HEK293 (cell line): ENCODE data around the gene EIF2B2.

Experiments used
- CTCF ChIA-PET: fragments of 350-600 bp; formaldehyde crosslinking; extraction: SDS; loops from one replicate; lab custom pipeline; 2021; ENCODE audit warnings: antibody characterized with exemption; lab: Yijun Ruan, JAX
- POLR2A ChIA-PET: fragments of 300-600 bp; formaldehyde crosslinking; extraction: SDS; loops from one replicate; lab custom pipeline; 2020; ENCODE audit warnings: antibody characterized with exemption, inconsistent platforms; lab: Yijun Ruan, JAX
- H3K27ac ChIP-seq: fragments of 200-500 bp; sonication (Bioruptor generic); 2 replicates; pipeline ENCODE4 v1.5.1; 2014; ENCODE audit warnings: low read depth, low read length, control low read depth, inconsistent platforms; ENCODE audit errors: extremely low read depth
- H3K36me3 ChIP-seq, 2 experiments: fragments of 200-500 bp in 1 of 2; sonication (Bioruptor generic) in 1 of 2; 1 replicate in 1 of 2; 2 replicates in 1 of 2; pipeline ENCODE4 v1.5.1; 2014 to 2017; ENCODE audit warnings: inconsistent platforms in 2 of 2, low read length in 2 of 2; ENCODE audit not compliant: control insufficient read depth in 2 of 2, insufficient read depth in 1 of 2
- H3K4me1 ChIP-seq: fragments of 200-500 bp; sonication (Bioruptor generic); 2 replicates; pipeline ENCODE4 v1.5.1; 2014; ENCODE audit warnings: mild to moderate bottlenecking, low read length, inconsistent platforms; ENCODE audit not compliant: control insufficient read depth, insufficient read depth
- H3K4me3 ChIP-seq: 2 replicates; pipeline ENCODE4 v1.5.1; 2011; ENCODE audit warnings: low read depth, mild to moderate bottlenecking, control low read depth, low read length, moderate library complexity
- H3K9me3 ChIP-seq: fragments of 200-500 bp; sonication (Bioruptor generic); 2 replicates; pipeline ENCODE4 v1.5.1; 2014; ENCODE audit warnings: low read depth, low read length, inconsistent platforms; ENCODE audit not compliant: control insufficient read depth, insufficient read depth
- FEZF1 ChIP-seq: fragments of 450-650 bp; formaldehyde crosslinking; IDR thresholded peaks from 2 replicates; pipeline ENCODE4 v1.5.1; 2016; ENCODE audit warnings: missing biosample characterization, missing genetic modification characterization
- HOXC10 ChIP-seq: sonication (generic); formaldehyde crosslinking; IDR thresholded peaks from 2 replicates; pipeline ENCODE4 v1.8.1; 2023; ENCODE audit warnings: mild to moderate bottlenecking, missing genetic modification reagents
- OSR2 ChIP-seq: fragments of 450-650 bp; formaldehyde crosslinking; IDR thresholded peaks from 2 replicates; pipeline ENCODE4 v1.5.1; 2016; ENCODE audit warnings: missing biosample characterization, missing genetic modification characterization
- OVOL3 ChIP-seq: fragments of 450-650 bp; formaldehyde crosslinking; IDR thresholded peaks from 2 replicates; pipeline ENCODE4 v1.5.1; 2016; ENCODE audit warnings: missing biosample characterization, missing genetic modification characterization
- SCRT1 ChIP-seq: fragments of 450-650 bp; formaldehyde crosslinking; IDR thresholded peaks from 2 replicates; pipeline ENCODE4 v1.5.1; 2016; ENCODE audit warnings: missing biosample characterization, missing genetic modification characterization, borderline replicate concordance
- ZBTB21 ChIP-seq: fragments of 450-650 bp; formaldehyde crosslinking; IDR thresholded peaks from 2 replicates; pipeline ENCODE4 v1.5.1; 2017; ENCODE audit warnings: missing biosample characterization, missing genetic modification characterization
- ZNF121 ChIP-seq: fragments of 450-650 bp; formaldehyde crosslinking; IDR thresholded peaks from 2 replicates; pipeline ENCODE4 v1.5.1; 2016; ENCODE audit warnings: missing biosample characterization, missing genetic modification characterization
- ZNF184 ChIP-seq: fragments of 450-650 bp; IDR thresholded peaks from 2 replicates; pipeline ENCODE4 v1.5.1; 2018; ENCODE audit warnings: missing biosample characterization, mild to moderate bottlenecking, missing genetic modification characterization
- ZNF248 ChIP-seq: fragments of 450-650 bp; formaldehyde crosslinking; IDR thresholded peaks from 2 replicates; pipeline ENCODE4 v1.5.1; 2017; ENCODE audit warnings: missing biosample characterization, missing genetic modification characterization
- ZNF37A ChIP-seq: fragments of 450-650 bp; IDR thresholded peaks from 2 replicates; pipeline ENCODE4 v1.5.1; 2018; ENCODE audit warnings: missing biosample characterization, missing genetic modification characterization
- ZNF610 ChIP-seq: fragments of 450-650 bp; formaldehyde crosslinking; IDR thresholded peaks from 2 replicates; pipeline ENCODE4 v1.5.1; 2016; ENCODE audit warnings: missing biosample characterization, missing genetic modification characterization, borderline replicate concordance
- ZNF621 ChIP-seq: fragments of 450-650 bp; formaldehyde crosslinking; IDR thresholded peaks from 2 replicates; pipeline ENCODE4 v1.5.1; 2017; ENCODE audit warnings: missing biosample characterization, missing genetic modification characterization
- TF ChIP-seq, protein P1 (sequence below): fragments of 450-650 bp; formaldehyde crosslinking; IDR thresholded peaks from 2 replicates; pipeline ENCODE4 v1.5.1; 2016; ENCODE audit warnings: missing biosample characterization, missing genetic modification characterization
- TF ChIP-seq, protein P2 (sequence below): fragments of 450-650 bp; formaldehyde crosslinking; IDR thresholded peaks from 2 replicates; pipeline ENCODE4 v1.5.1; 2017; ENCODE audit warnings: missing biosample characterization, missing genetic modification characterization
- TF ChIP-seq, protein P3 (sequence below): fragments of 450-650 bp; IDR thresholded peaks from 2 replicates; pipeline ENCODE4 v1.5.1; 2018; ENCODE audit warnings: missing biosample characterization, mild to moderate bottlenecking, missing genetic modification characterization

Gene EIF2B2

DNA sequence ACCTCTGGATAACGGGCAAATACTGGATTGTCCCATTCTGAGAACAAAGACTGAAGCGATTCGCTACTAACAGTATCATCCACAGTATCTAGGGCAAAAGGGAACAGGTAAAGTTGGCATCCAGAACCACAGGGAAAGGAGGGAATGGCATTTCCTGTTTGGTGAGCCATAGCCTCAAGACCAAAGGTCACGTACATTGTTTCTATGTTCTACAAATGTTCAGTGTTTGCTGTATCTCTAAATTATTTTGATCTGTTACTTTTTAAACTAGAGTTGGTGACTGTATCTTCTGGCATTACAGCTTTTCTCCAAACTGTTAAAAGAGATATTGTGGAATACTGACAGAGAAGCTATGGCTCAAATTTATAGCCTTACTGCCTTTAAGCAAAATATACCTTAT, 38.9 kb downstream of the EIF2B2 start (continued):
- TF ChIP-seq, protein P1, sequence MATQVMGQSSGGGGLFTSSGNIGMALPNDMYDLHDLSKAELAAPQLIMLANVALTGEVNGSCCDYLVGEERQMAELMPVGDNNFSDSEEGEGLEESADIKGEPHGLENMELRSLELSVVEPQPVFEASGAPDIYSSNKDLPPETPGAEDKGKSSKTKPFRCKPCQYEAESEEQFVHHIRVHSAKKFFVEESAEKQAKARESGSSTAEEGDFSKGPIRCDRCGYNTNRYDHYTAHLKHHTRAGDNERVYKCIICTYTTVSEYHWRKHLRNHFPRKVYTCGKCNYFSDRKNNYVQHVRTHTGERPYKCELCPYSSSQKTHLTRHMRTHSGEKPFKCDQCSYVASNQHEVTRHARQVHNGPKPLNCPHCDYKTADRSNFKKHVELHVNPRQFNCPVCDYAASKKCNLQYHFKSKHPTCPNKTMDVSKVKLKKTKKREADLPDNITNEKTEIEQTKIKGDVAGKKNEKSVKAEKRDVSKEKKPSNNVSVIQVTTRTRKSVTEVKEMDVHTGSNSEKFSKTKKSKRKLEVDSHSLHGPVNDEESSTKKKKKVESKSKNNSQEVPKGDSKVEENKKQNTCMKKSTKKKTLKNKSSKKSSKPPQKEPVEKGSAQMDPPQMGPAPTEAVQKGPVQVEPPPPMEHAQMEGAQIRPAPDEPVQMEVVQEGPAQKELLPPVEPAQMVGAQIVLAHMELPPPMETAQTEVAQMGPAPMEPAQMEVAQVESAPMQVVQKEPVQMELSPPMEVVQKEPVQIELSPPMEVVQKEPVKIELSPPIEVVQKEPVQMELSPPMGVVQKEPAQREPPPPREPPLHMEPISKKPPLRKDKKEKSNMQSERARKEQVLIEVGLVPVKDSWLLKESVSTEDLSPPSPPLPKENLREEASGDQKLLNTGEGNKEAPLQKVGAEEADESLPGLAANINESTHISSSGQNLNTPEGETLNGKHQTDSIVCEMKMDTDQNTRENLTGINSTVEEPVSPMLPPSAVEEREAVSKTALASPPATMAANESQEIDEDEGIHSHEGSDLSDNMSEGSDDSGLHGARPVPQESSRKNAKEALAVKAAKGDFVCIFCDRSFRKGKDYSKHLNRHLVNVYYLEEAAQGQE (tag by site-specific recombination) = no peak
- TF ChIP-seq FEZF1 = no peak
- no peak for TF ChIP-seq ZNF37A (tag by site-specific recombination)
- TF ChIP-seq OVOL3 (tag by site-specific recombination) = no peak

DNA sequence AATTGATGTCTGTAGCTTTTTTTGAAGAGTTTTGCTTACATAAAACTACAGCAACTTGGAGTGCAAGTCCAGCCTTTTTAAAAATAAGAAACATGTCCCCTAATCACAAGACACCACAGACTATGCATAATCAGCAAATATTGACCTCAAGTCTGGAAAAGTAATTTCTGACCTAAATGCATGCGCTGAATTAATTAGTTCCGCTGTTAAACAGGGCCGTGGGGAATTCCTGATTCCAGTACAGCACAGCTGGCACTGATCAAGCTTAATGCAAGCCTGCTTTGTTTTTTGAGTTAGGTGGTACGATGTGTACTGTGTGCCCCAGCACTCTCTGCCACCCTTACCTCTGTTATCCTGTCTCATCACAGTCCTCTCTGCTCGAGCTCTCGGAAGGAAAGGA, 39.3 kb downstream of the EIF2B2 start:
- CTCF ChIA-PET = interaction anchor here (0.5 to 1.2 kb wide), 3 partner anchors 46 to 431 kb away, joined by 3 to 4 read pairs (median 3); no protein-coding TSS in a partner anchor
- Histone ChIP-seq H3K4me1 (peaks cover 6% of the 10 kb centered on the region), H3K4me3 (no peak overlapping the region), H3K36me3 (peaks cover 0 to 17% of the 10 kb centered on the region in 2 experiments; a peak in 1 of 3 replicates), H3K9me3 (no peaks in the 10 kb centered on the region), H3K27ac (no peak overlapping the region)
- TF ChIP-seq ZNF248 (tag by site-specific recombination) (no peak), ZNF184 (tag by site-specific recombination) (no peak), SCRT1 (tag by site-specific recombination) (no peak), ZNF121 (tag by site-specific recombination) (no peak)
- TF ChIP-seq, protein P2, sequence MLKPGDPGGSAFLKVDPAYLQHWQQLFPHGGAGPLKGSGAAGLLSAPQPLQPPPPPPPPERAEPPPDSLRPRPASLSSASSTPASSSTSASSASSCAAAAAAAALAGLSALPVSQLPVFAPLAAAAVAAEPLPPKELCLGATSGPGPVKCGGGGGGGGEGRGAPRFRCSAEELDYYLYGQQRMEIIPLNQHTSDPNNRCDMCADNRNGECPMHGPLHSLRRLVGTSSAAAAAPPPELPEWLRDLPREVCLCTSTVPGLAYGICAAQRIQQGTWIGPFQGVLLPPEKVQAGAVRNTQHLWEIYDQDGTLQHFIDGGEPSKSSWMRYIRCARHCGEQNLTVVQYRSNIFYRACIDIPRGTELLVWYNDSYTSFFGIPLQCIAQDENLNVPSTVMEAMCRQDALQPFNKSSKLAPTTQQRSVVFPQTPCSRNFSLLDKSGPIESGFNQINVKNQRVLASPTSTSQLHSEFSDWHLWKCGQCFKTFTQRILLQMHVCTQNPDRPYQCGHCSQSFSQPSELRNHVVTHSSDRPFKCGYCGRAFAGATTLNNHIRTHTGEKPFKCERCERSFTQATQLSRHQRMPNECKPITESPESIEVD (tag by site-specific recombination) = peak; percentile 65
- POLR2A ChIA-PET = no interaction called here

DNA sequence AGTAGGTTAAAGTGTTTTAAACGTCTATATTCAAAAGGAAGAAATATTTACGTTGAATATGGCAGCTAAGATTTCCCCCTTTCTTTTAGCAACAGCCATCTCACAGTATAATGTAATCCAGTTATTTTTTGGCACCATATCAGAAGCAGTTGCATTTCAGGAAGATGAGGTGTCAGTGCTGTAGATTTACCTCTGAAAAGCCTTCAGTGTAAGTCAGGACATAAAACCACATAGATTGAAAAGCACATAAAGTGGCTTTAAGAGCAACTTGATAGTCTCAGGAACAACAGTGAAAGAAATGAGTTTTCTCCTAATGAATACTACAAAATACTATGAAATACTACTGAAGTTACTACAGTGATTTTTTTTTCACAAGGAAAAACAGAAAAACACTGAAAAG, 41.6 kb downstream of the EIF2B2 start:
- peaks cover 6% of the 10 kb centered on the region for H3K4me1 ChIP-seq
- POLR2A ChIA-PET = no interaction called here
- no peak overlapping the region for H3K27ac ChIP-seq
- no peaks in the 10 kb centered on the region for H3K9me3 ChIP-seq
- no peak overlapping the region for H3K4me3 ChIP-seq
- peaks cover 3 to 9% of the 10 kb centered on the region in 2 experiments; a peak in 2 of 3 replicates for H3K36me3 ChIP-seq
- CTCF ChIA-PET = interaction anchor here (0.6 to 0.8 kb wide), 2 partner anchors 31 to 139 kb away, joined by 3 to 5 read pairs; no protein-coding TSS in a partner anchor
- TF ChIP-seq ZNF610 (tag by site-specific recombination) (no peak), ZNF621 (tag by site-specific recombination) (no peak), OSR2 (tag by site-specific recombination) (peak; percentile 50; the same call in 1 of the 2 replicates), ZBTB21 (tag by site-specific recombination) (no peak), HOXC10 (CRISPR knock-in tag) (no peak)
- TF ChIP-seq, protein P2 (tag by site-specific recombination) = peak; percentile 95
- TF ChIP-seq, protein P3, sequence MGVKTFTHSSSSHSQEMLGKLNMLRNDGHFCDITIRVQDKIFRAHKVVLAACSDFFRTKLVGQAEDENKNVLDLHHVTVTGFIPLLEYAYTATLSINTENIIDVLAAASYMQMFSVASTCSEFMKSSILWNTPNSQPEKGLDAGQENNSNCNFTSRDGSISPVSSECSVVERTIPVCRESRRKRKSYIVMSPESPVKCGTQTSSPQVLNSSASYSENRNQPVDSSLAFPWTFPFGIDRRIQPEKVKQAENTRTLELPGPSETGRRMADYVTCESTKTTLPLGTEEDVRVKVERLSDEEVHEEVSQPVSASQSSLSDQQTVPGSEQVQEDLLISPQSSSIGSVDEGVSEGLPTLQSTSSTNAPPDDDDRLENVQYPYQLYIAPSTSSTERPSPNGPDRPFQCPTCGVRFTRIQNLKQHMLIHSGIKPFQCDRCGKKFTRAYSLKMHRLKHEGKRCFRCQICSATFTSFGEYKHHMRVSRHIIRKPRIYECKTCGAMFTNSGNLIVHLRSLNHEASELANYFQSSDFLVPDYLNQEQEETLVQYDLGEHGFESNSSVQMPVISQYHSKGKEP (tag by site-specific recombination) = peak; percentile 64; the same call in 1 of the 2 replicates
